AG04450 (cell line): ENCODE results near the gene DSCAML1. TPM values are rescaled to one million over a fixed set of nuclear protein-coding genes. Genes with fewer than 3 reads are reported as not detected.

Experiments used
- CTCF ChIA-PET: fragments of 300-600, 350-600 bp; formaldehyde crosslinking; extraction: SDS; loops from one replicate; lab custom pipeline; 2022; ENCODE audit warnings: antibody characterized with exemption, inconsistent platforms; lab: Charles Lee
- POLR2A ChIA-PET: fragments of 350-600 bp; formaldehyde crosslinking; extraction: SDS; loops from one replicate; lab custom pipeline; 2021; ENCODE audit warnings: antibody characterized with exemption, inconsistent platforms; lab: Yijun Ruan, JAX
- DNase-seq: peaks from one replicate; pipeline ENCODE4 v3.0.0-alpha.2; 2011; ENCODE audit warnings: low read depth, low spot score
- H3K27ac ChIP-seq: one replicate; pipeline ENCODE4 v1.5.1; 2012; ENCODE audit warnings: low read depth, low read length, control low read depth
- H3K27me3 ChIP-seq: one replicate; pipeline ENCODE4 v1.6.0; 2012; ENCODE audit warnings: low read length; ENCODE audit not compliant: control insufficient read depth, insufficient read depth
- H3K4me3 ChIP-seq: 2 replicates; pipeline ENCODE4 v1.5.1; 2011; ENCODE audit warnings: mild to moderate bottlenecking, low read depth, low read length, control low read depth
- H3K9me3 ChIP-seq: 2 replicates; pipeline ENCODE4 v1.5.1; 2012; ENCODE audit warnings: low read length; ENCODE audit not compliant: control insufficient read depth, insufficient read depth
- CTCF ChIP-seq: IDR thresholded peaks from 2 replicates; pipeline ENCODE4 v1.5.1; 2011; ENCODE audit warnings: low read depth, low read length, control low read depth, inconsistent platforms
- polyA plus RNA-seq: library from polyadenylated mRNA; depleted of rRNA; stranded (reverse); fragments of >200 nt; gene quantifications from 2 replicates; pipeline ENCODE4 v1.2.3, GENCODE V29; 2011

Gene DSCAML1
- polyA plus RNA-seq, 1 experiment, result not detected

GRCh38 chr11:117478926-117479325, 318.1 kb downstream of the DSCAML1 start:
- DNase-seq, result no peak
- ChIA-PET POLR2A (no interaction called here), CTCF (no interaction called here)
- no peak for TF ChIP-seq CTCF
- no peak overlapping the region for H3K4me3 ChIP-seq
- no peak overlapping the region for H3K27ac ChIP-seq
- peaks cover 4% of the 10 kb centered on the region for H3K27me3 ChIP-seq
- H3K9me3 ChIP-seq, result no peaks in the 10 kb centered on the region

- Histone ChIP-seq H3K9me3 (no peaks in the 10 kb centered on the region), H3K4me3 (no peak overlapping the region), H3K27ac (no peak overlapping the region), H3K27me3 (peaks cover 2% of the 10 kb centered on the region)
- ChIA-PET POLR2A (no interaction called here), CTCF (no interaction called here)
- TF ChIP-seq CTCF, result no peak
- DNase-seq, result no peak
Measured at GRCh38 chr11:117478126-117478860, 318.7 kb downstream of the DSCAML1 start.

GRCh38 chr11:117477721-117478120, 319.3 kb downstream of the DSCAML1 start:
- Histone ChIP-seq H3K27me3 (peaks cover 2% of the 10 kb centered on the region), H3K9me3 (no peaks in the 10 kb centered on the region), H3K27ac (no peak overlapping the region), H3K4me3 (no peak overlapping the region)
- no peak for DNase-seq
- ChIA-PET CTCF (no interaction called here), POLR2A (no interaction called here)
- no peak for TF ChIP-seq CTCF

GRCh38 chr11:117476531-117477142, 320.4 kb downstream of the DSCAML1 start:
- DNase-seq, result no peak
- ChIA-PET POLR2A (no interaction called here), CTCF (interaction anchor here (0.9 kb wide), 1 partner anchor 145 kb away, joined by 3 read pairs; no protein-coding TSS in a partner anchor)
- H3K4me3 ChIP-seq, result no peak overlapping the region
- H3K9me3 ChIP-seq, result no peaks in the 10 kb centered on the region
- H3K27ac ChIP-seq, result no peak overlapping the region
- peaks cover 6% of the 10 kb centered on the region for H3K27me3 ChIP-seq
- TF ChIP-seq CTCF, result no peak

- ChIA-PET CTCF (interaction anchor here (0.9 kb wide), 1 partner anchor 145 kb away, joined by 3 read pairs; no protein-coding TSS in a partner anchor), POLR2A (no interaction called here)
- no peak overlapping the region for H3K27ac ChIP-seq
Measured at GRCh38 chr11:117475716-117476530, 321.1 kb downstream of the DSCAML1 start.

More at GRCh38 chr11:117475716-117476530, 321.1 kb downstream of the DSCAML1 start:
- H3K4me3 ChIP-seq, result no peak overlapping the region
- DNase-seq, result no peak
- no peak for TF ChIP-seq CTCF
- peaks cover 7% of the 10 kb centered on the region for H3K27me3 ChIP-seq
- H3K9me3 ChIP-seq, result no peaks in the 10 kb centered on the region
